PC-9 (cell line): ENCODE measurements around the gene APOE.

Experiments used
- EZH2 ChIP-seq: fragments of 200-600 bp; sonication (generic); IDR thresholded peaks from 2 replicates; pipeline ENCODE4 v1.8.0; 2017; ENCODE audit warnings: antibody characterized with exemption, low read depth
- TF ChIP-seq, protein P1 (sequence below): fragments of 200-600 bp; sonication (generic); conservative IDR thresholded peaks from 2 replicates; pipeline ENCODE4 v1.6.1; 2017; ENCODE audit warnings: mixed run types, antibody characterized with exemption, mild to moderate bottlenecking, moderate library complexity

GRCh38 chr19:44908074-44908835 is 2.7 kb downstream of the APOE start:
- TF ChIP-seq, protein P1, sequence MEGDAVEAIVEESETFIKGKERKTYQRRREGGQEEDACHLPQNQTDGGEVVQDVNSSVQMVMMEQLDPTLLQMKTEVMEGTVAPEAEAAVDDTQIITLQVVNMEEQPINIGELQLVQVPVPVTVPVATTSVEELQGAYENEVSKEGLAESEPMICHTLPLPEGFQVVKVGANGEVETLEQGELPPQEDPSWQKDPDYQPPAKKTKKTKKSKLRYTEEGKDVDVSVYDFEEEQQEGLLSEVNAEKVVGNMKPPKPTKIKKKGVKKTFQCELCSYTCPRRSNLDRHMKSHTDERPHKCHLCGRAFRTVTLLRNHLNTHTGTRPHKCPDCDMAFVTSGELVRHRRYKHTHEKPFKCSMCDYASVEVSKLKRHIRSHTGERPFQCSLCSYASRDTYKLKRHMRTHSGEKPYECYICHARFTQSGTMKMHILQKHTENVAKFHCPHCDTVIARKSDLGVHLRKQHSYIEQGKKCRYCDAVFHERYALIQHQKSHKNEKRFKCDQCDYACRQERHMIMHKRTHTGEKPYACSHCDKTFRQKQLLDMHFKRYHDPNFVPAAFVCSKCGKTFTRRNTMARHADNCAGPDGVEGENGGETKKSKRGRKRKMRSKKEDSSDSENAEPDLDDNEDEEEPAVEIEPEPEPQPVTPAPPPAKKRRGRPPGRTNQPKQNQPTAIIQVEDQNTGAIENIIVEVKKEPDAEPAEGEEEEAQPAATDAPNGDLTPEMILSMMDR = no peak
- TF ChIP-seq EZH2 = no peak
